Gastroesophageal sphincter (tissue), 4 donors: ENCODE data around the gene TRIM72. TPM values are rescaled to one million over a fixed set of nuclear protein-coding genes. Genes with fewer than 3 reads are reported as not detected.
A peak's percentile ranks its signal among the peaks of the same experiment; 100 is the strongest.

ENCODE experiments used
- ATAC-seq: fragments of 150-250 bp; one replicate; pipeline ENCODE4 v1.9.1; 2016; ENCODE audit warnings: mild to moderate bottlenecking, moderate library complexity
- H3K27ac ChIP-seq, 4 donors: fragments of 200-600 bp; sonication (generic) in 3 of 4; 1 replicate in 3 of 4; 2 replicates in 1 of 4; pipeline ENCODE4 v1.5.1; 2016 to 2019
- H3K27me3 ChIP-seq: fragments of 200-600 bp; sonication (generic); one replicate; pipeline ENCODE4 v1.5.1; 2019
- H3K36me3 ChIP-seq, 2 donors: fragments of 200-600 bp; sonication (generic); one replicate each; pipeline ENCODE4 v1.5.1; 2019; ENCODE audit warnings: control low read depth in 1 of 2
- H3K4me1 ChIP-seq, 3 donors: fragments of 200-600 bp; sonication (generic); 1 replicate in 2 of 3; 2 replicates in 1 of 3; pipeline ENCODE4 v1.5.1; 2016 to 2019; ENCODE audit warnings: control low read depth in 2 of 3
- H3K4me3 ChIP-seq, 2 donors: fragments of 200-600 bp; sonication (generic); one replicate each; pipeline ENCODE4 v1.5.1; 2019; ENCODE audit warnings: mild to moderate bottlenecking in 1 of 2, moderate library complexity in 1 of 2
- H3K9me3 ChIP-seq, 3 donors: fragments of 200-600 bp; sonication (generic); one replicate each; pipeline ENCODE4 v1.5.1; 2017 to 2019; ENCODE audit warnings: control low read depth in 2 of 3
- CTCF ChIP-seq, 4 experiments: fragments of 200-600 bp in 2 of 4; fragments of 450-650 bp in 2 of 4; sonication (generic) in 1 of 4; IDR thresholded peaks; one replicate each; pipeline ENCODE4 v1.5.1; 2017 to 2019; ENCODE audit warnings: antibody characterized with exemption in 4 of 4, mild to moderate bottlenecking in 2 of 4, moderate library complexity in 2 of 4
- EP300 ChIP-seq: sonication (generic); formaldehyde crosslinking; IDR thresholded peaks from one replicate; pipeline ENCODE4 v1.6.1; 2017; ENCODE audit warnings: antibody characterized with exemption, mild to moderate bottlenecking
- POLR2A ChIP-seq, 2 donors: fragments of 450-650 bp; IDR thresholded peaks; one replicate each; pipeline ENCODE4 v1.6.1; 2017; ENCODE audit warnings: antibody characterized with exemption in 2 of 2, mild to moderate bottlenecking in 2 of 2, moderate library complexity in 1 of 2
- POLR2AphosphoS5 ChIP-seq: sonication (generic); formaldehyde crosslinking; IDR thresholded peaks from one replicate; pipeline ENCODE4 v1.6.1; 2017; ENCODE audit warnings: antibody characterized with exemption
- WGBS, 2 donors: methylation state at CpG; one replicate each; pipeline ENCODE4 v1.1.5; 2018; ENCODE audit warnings: low coverage in 1 of 2; 5-methylcytosine and 5-hydroxymethylcytosine counted together
- total RNA-seq, 4 donors: library from RNA; depleted of rRNA; stranded (reverse); fragments of >200 nt; gene quantifications; one replicate each; pipeline ENCODE4 v1.1.0, GENCODE V29; 2016

TRIM72 gene
- total RNA-seq, 4 donors from 2014 or later = under 0.01 to 0.08 TPM; not detected in 2

DNA sequence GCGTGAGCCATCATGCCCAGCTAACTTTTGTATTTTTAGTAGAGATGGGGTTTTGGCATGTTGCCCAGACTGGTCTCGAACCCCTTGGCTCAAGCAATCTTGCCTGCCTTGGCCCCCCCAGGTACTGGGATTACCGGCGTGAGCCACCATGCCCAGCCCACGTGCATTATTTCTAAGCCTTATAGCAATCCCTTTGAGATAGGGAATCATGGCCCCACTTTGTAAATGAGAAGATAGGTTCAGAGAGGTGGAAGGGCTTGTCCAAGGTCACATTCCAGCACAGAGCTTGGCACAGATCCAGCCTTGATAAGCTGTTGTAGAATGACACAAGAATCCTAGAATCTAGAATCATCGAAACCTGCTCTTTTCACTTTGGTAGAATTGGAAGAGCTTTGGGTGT, 7.1 kb upstream of the TRIM72 start:
- TF ChIP-seq POLR2A (IDR thresholded peaks at IDR 0.05) (no peak), POLR2AphosphoS5 (no peak), CTCF (IDR thresholded peaks at IDR 0.05) (no peak), EP300 (no peak)

GRCh38 chr16:31213342-31213741, 577 bp upstream of the TRIM72 start:
- no peaks in the 10 kb centered on the region for H3K9me3 ChIP-seq
- no peak for ATAC-seq
- TF ChIP-seq CTCF (IDR thresholded peaks at IDR 0.05) = no peak
- no peak for TF ChIP-seq EP300
- TF ChIP-seq POLR2A (IDR thresholded peaks at IDR 0.05) = no peak
- TF ChIP-seq POLR2AphosphoS5 = no peak
- H3K27me3 ChIP-seq = peaks cover 74% of the 10 kb centered on the region
- H3K36me3 ChIP-seq = no peaks in the 10 kb centered on the region
- no peak overlapping the region for H3K4me3 ChIP-seq
- WGBS, 2 donors = 100% methylated on average over 1 of the region's 1 CpG
- H3K4me1 ChIP-seq = peaks cover 0 to 29% (median 24%) of the 10 kb centered on the region in 3 donors
- H3K27ac ChIP-seq = no peak overlapping the region

More for the DNA sequence above, 7.1 kb upstream of the TRIM72 start:
- Histone ChIP-seq H3K4me3 (no peak overlapping the region), H3K27ac (no peak overlapping the region), H3K9me3 (no peaks in the 10 kb centered on the region), H3K27me3 (peaks cover 52% of the 10 kb centered on the region), H3K36me3 (no peaks in the 10 kb centered on the region), H3K4me1 (peaks cover 0 to 19% (median 3%) of the 10 kb centered on the region in 3 donors)
- 41 to 57% methylated on average over 1 to 6 of the region's 6 CpGs for WGBS, 2 donors
- ATAC-seq = no peak

DNA sequence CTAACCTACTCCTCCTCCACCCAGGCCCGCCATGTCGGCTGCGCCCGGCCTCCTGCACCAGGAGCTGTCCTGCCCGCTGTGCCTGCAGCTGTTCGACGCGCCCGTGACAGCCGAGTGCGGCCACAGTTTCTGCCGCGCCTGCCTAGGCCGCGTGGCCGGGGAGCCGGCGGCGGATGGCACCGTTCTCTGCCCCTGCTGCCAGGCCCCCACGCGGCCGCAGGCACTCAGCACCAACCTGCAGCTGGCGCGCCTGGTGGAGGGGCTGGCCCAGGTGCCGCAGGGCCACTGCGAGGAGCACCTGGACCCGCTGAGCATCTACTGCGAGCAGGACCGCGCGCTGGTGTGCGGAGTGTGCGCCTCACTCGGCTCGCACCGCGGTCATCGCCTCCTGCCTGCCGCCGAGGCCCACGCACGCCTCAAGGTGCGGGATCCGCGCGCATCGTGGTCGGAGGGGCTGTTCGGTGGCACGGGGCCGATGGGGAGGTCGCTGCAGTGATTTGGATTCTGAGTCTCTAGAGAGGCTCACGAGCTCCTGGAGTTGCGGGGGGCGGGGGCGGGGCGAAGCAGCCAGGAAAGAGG, 878 bp downstream of the TRIM72 start:
- 0% methylated on average over 1 of the region's 58 CpGs; no CpG with 5 or more reads in 1 of the 2 donors for WGBS, 2 donors
- ATAC-seq = no peak
- H3K4me1 ChIP-seq = peaks cover 0 to 29% (median 24%) of the 10 kb centered on the region in 3 donors
- TF ChIP-seq CTCF (IDR thresholded peaks at IDR 0.05) (no peak), POLR2A (IDR thresholded peaks at IDR 0.05) (no peak), EP300 (no peak), POLR2AphosphoS5 (no peak)
- H3K4me3 ChIP-seq = peak overlapping the region; percentile 19 to 54
- peak overlapping the region in 1 of 4 donors; percentile 10 for H3K27ac ChIP-seq
- no peaks in the 10 kb centered on the region for H3K9me3 ChIP-seq
- no peaks in the 10 kb centered on the region for H3K36me3 ChIP-seq
- peaks cover 74% of the 10 kb centered on the region for H3K27me3 ChIP-seq

GRCh38 chr16:31215287-31216162, 1.6 kb downstream of the TRIM72 start:
- Histone ChIP-seq H3K27me3 (peaks cover 75% of the 10 kb centered on the region), H3K36me3 (no peaks in the 10 kb centered on the region), H3K4me1 (peaks cover 0 to 29% (median 24%) of the 10 kb centered on the region in 3 donors), H3K4me3 (peak overlapping the region; percentile 19 to 54), H3K27ac (peak overlapping the region in 1 of 4 donors; percentile 10), H3K9me3 (no peaks in the 10 kb centered on the region)
- WGBS, 2 donors = 0% methylated on average over 10 to 19 of the region's 63 CpGs
- peak; percentile 84 for ATAC-seq
- no peak for TF ChIP-seq POLR2A (IDR thresholded peaks at IDR 0.05)
- TF ChIP-seq POLR2AphosphoS5 = peak; percentile 16

DNA sequence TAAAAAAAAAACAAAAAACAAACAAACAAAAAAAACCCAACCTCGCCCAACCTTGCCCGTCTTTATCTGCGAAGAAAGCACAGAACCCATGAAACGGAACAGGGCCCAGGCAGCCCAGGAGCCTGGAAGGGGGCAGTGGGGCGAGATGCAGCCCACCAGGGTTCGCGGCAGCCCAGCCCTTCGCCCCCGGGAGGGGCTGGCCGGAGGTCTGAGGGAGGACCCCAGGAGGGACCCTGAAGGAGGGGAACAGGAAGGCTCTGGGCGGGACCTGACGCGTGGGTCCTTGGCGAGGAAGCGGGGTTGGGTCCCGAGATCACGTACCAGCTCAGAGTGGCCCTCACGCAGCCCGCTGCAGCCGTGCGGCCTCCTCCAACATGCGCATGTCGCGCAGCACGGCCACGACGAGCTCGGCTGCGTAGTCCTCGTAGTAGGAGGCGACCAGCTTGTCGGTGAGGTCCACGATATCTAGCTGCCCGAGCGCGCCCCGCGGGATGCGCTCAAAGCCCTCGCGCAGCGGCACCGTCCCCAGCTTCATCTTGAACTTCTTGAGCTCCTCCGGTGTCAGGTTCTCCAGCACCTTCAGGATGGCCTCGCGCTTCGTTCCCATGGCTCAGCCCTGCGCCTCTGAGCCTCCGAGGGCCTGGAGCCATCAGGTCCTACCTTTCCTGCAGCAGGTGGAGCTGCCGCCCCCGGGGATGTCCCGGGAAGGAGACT, 2.7 kb downstream of the TRIM72 start, which contains the start of gene PYDC1:
PYDC1 (minus strand) TSS at position 714 of the 714 bp plus-strand sequence; CDS start at position 607, 107 bp downstream.
- TF ChIP-seq CTCF (IDR thresholded peaks at IDR 0.05) (no peak), POLR2AphosphoS5 (no peak), POLR2A (IDR thresholded peaks at IDR 0.05) (no peak)
- Histone ChIP-seq H3K9me3 (no peaks in the 10 kb centered on the region), H3K36me3 (no peaks in the 10 kb centered on the region), H3K4me1 (peaks cover 0 to 29% (median 24%) of the 10 kb centered on the region in 3 donors), H3K27ac (no peak within 1 kb of the TSS), H3K27me3 (peaks cover 86% of the 10 kb centered on the region), H3K4me3 (peak within 1 kb of the TSS in 1 of 2 donors; percentile 54)
- ATAC-seq = no peak
- 5% methylated on average over 3 of the region's 52 CpGs; no CpG with 5 or more reads in 1 of the 2 donors for WGBS, 2 donors
